GM12878 (cell line): Measurements from ENCODE around the gene TRPV3. TPM values are rescaled to one million over a fixed set of nuclear protein-coding genes. Genes with fewer than 3 reads are reported as not detected.

Source experiments
- ATAC-seq: fragments of 200-7000 bp; cut with Tn5 transposase; 3 replicates; pipeline ENCODE4 v1.9.1; 2020; ENCODE audit warnings: mild to moderate bottlenecking, moderate library complexity
- BruUV-seq: library from RNA; stranded (reverse); fragments of 400-500 nt; replicated peaks from 2 replicates; lab custom pipeline; 2021; lab: Mats Ljungman, UMichigan
- CTCF ChIA-PET: fragments of 300-600 bp; sonication (Branson Sonifier 250); formaldehyde crosslinking; extraction: SDS; loops from one replicate; lab custom pipeline; 2021; ENCODE audit warnings: inconsistent platforms; lab: Yijun Ruan, JAX
- POLR2A ChIA-PET: fragments of 350-600 bp; formaldehyde crosslinking; extraction: SDS; loops from one replicate; lab custom pipeline; 2021; ENCODE audit warnings: inconsistent platforms; lab: Charles Lee
- RAD21 ChIA-PET: fragments of 300-600 bp; sonication (Branson Sonifier 250); formaldehyde crosslinking; loops from one replicate; lab custom pipeline; 2023; ENCODE audit warnings: antibody characterized with exemption; ENCODE audit not compliant: unreplicated experiment; lab: Charles Lee
- SMC1A ChIA-PET: fragments of 300-600 bp; sonication (Branson Sonifier 250); formaldehyde crosslinking; loops from one replicate; lab custom pipeline; 2023; ENCODE audit not compliant: unreplicated experiment, uncharacterized antibody; lab: Charles Lee
- DNase-seq: peaks from one replicate; pipeline ENCODE4 v3.0.0-alpha.2; 2011; ENCODE audit warnings: low read depth, low spot score
- FAIRE-seq: peaks from 3 replicates; lab custom pipeline; 2011; peaks lifted over from hg19 to GRCh38; lab: Jason Lieb, UNC
- H2AFZ ChIP-seq: 2 replicates; pipeline ENCODE4 v1.6.0; 2011; ENCODE audit warnings: low read depth, low read length, control low read depth; ENCODE audit not compliant: control insufficient read depth
- H3K27ac ChIP-seq: 2 replicates; pipeline ENCODE4 v1.5.1; 2011; ENCODE audit warnings: control low read depth; ENCODE audit not compliant: control insufficient read depth, insufficient read depth
- H3K27me3 ChIP-seq, 2 experiments: replicated peaks in 1 of 2; 2 replicates each; pipeline versions ENCODE4 v1.6.0 to v1.6.1; 2011; ENCODE audit warnings: low read length in 1 of 2; ENCODE audit not compliant: control insufficient read depth in 2 of 2, insufficient read depth in 2 of 2
- H3K36me3 ChIP-seq, 2 experiments: 2 replicates each; pipeline ENCODE4 v1.5.1; 2011; ENCODE audit warnings: low read length in 1 of 2; ENCODE audit not compliant: control insufficient read depth in 2 of 2, insufficient read depth in 2 of 2
- H3K4me1 ChIP-seq: 2 replicates; pipeline ENCODE4 v1.6.1; 2011; ENCODE audit warnings: mild to moderate bottlenecking, low read length, moderate library complexity, mixed read lengths; ENCODE audit not compliant: control insufficient read depth, insufficient read depth
- H3K4me2 ChIP-seq: 2 replicates; pipeline ENCODE4 v1.6.0; 2011; ENCODE audit warnings: control low read depth; ENCODE audit not compliant: control insufficient read depth, insufficient read depth
- H3K4me3 ChIP-seq: fragments of 200-600 bp; sonication (generic); 2 replicates; pipeline ENCODE4 v1.5.1; 2016
- H3K79me2 ChIP-seq: 2 replicates; pipeline ENCODE4 v1.6.0; 2011; ENCODE audit warnings: low read length; ENCODE audit not compliant: control insufficient read depth, insufficient read depth
- H3K9ac ChIP-seq: 2 replicates; pipeline ENCODE4 v1.8.0; 2011; ENCODE audit warnings: low read length, control low read depth, mixed read lengths; ENCODE audit not compliant: control insufficient read depth, insufficient read depth
- H3K9me3 ChIP-seq: replicated peaks from 3 replicates; pipeline ENCODE4 v1.5.1; 2011; ENCODE audit warnings: mild to moderate bottlenecking, low read length; ENCODE audit not compliant: control insufficient read depth, insufficient read depth
- H4K20me1 ChIP-seq: 2 replicates; pipeline ENCODE4 v1.6.0; 2011; ENCODE audit not compliant: control insufficient read depth, insufficient read depth
- FOS ChIP-seq: IDR thresholded peaks from 3 replicates; pipeline ENCODE4 v1.6.1; 2011; ENCODE audit warnings: borderline replicate concordance; ENCODE audit not compliant: insufficient read length; ENCODE audit errors: extremely low read depth
- NBN ChIP-seq: fragments of 450-650 bp; IDR thresholded peaks from 2 replicates; pipeline ENCODE4 v1.6.1; 2016
- POLR2A ChIP-seq: IDR thresholded peaks from 2 replicates; pipeline ENCODE4 v1.6.1; 2011; ENCODE audit warnings: low read depth, mild to moderate bottlenecking, low read length
- WGBS: methylation state at CpG from one replicate; pipeline ENCODE4 v1.1.6; 2016; ENCODE audit warnings: low lambda C conversion rate; ENCODE audit not compliant: insufficient replicate concordance, insufficient coverage; ENCODE audit errors: missing lambda C conversion rate; 5-methylcytosine and 5-hydroxymethylcytosine counted together
- in situ Hi-C: fragments of 300-500 bp; cut with MboI; formaldehyde crosslinking; loops from 9 replicates; pipeline ENCODE4 v1.14.3; 2018; ENCODE audit warnings: mixed read lengths
- intact Hi-C: fragments of 100-400 bp; cut with micrococcal nuclease; formaldehyde crosslinking; loops from one replicate; pipeline ENCODE4 v1.14.2; 2022; ENCODE audit not compliant: unreplicated experiment
- polyA plus RNA-seq, 11 experiments: library from polyadenylated mRNA; depleted of rRNA in 4 of 11; unstranded in 6 of 11; stranded (reverse) in 5 of 11; fragments of >200 nt; fragmentation: Nextera tagmentation in 4 of 11; fragmentation: Illumina TruSeq in 1 of 11; extraction: Ambion mirVana in 4 of 11; extraction: Trizol in 1 of 11; gene quantifications; 1 replicate in 1 of 11; 2 replicates in 10 of 11; pipeline versions ENCODE4 v1.2.1 to v1.2.3, GENCODE V29; 2011 to 2016; ENCODE audit warnings: inconsistent platforms in 2 of 11, missing spikeins in 2 of 11, low read depth in 1 of 11
- total RNA-seq, 4 experiments: library from RNA; depleted of rRNA in 3 of 4; stranded (reverse); fragments of >200 nt in 3 of 4; fragmentation: Illumina TruSeq in 1 of 4; extraction: Trizol in 1 of 4; gene quantifications; 2 replicates each; pipeline versions ENCODE4 v1.2.1 to v1.2.3, GENCODE V29; 2013 to 2021
- TF ChIP-seq, protein P1 (sequence below): IDR thresholded peaks from 2 replicates; pipeline ENCODE4 v1.6.1; 2012; ENCODE audit warnings: mild to moderate bottlenecking, low read depth, low read length

Gene TRPV3
- total and polyA plus RNA-seq, 10 of the 15 experiments (the other 5 are each of a cell fraction or from before 2014, with no cell fraction given): 0.52 to 12.0 (median 2.7) TPM

DNA sequence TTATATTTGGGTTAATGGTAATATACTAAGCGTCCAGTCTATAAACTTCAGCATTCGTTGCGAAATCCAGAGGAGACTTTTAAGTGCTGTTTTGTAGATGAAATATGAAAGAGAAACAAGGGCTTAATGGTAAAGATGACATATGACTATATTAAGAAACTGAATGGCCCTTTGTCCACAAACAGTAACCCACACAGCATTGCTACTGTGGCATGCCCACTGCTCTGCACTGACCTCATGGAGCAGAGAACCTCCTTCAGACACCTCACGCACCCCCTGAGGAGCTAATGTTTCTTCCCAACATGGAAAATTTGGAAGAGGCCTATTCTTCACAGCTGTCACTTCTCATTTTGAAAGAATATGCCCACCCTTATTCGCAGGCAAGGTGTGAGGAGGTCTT lies 55.1 kb downstream of the TRPV3 start (continued):
- TF ChIP-seq, protein P1, sequence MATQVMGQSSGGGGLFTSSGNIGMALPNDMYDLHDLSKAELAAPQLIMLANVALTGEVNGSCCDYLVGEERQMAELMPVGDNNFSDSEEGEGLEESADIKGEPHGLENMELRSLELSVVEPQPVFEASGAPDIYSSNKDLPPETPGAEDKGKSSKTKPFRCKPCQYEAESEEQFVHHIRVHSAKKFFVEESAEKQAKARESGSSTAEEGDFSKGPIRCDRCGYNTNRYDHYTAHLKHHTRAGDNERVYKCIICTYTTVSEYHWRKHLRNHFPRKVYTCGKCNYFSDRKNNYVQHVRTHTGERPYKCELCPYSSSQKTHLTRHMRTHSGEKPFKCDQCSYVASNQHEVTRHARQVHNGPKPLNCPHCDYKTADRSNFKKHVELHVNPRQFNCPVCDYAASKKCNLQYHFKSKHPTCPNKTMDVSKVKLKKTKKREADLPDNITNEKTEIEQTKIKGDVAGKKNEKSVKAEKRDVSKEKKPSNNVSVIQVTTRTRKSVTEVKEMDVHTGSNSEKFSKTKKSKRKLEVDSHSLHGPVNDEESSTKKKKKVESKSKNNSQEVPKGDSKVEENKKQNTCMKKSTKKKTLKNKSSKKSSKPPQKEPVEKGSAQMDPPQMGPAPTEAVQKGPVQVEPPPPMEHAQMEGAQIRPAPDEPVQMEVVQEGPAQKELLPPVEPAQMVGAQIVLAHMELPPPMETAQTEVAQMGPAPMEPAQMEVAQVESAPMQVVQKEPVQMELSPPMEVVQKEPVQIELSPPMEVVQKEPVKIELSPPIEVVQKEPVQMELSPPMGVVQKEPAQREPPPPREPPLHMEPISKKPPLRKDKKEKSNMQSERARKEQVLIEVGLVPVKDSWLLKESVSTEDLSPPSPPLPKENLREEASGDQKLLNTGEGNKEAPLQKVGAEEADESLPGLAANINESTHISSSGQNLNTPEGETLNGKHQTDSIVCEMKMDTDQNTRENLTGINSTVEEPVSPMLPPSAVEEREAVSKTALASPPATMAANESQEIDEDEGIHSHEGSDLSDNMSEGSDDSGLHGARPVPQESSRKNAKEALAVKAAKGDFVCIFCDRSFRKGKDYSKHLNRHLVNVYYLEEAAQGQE: no peak
- TF ChIP-seq FOS (no peak), POLR2A (no peak)

DNA sequence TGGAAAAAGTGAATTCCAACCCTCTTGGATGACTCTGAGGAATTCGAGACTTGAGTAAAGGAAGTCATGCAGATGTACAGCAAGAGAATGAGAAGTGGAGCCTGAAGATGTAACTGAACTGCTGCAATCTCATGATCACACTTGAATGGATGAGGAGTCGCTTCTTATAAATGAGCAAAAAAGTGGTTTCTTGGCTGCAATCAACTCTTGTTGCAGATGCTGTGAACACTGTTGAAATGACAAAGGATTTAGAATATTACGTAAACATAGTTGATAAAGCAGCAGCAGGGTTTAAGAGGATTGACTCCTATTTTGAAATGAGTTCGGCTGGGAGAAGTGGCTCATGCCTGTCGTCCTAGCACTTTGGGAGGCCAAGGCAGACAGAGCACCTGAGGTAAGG lies 56.3 kb downstream of the TRPV3 start:
- Histone ChIP-seq H3K79me2 (no peaks in the 10 kb centered on the region), H2AFZ (no peak overlapping the region), H3K4me2 (no peak overlapping the region), H3K4me3 (no peak overlapping the region), H4K20me1 (no peaks in the 10 kb centered on the region), H3K27ac (no peak overlapping the region), H3K36me3 (no peaks in the 10 kb centered on the region), H3K4me1 (no peaks in the 10 kb centered on the region), H3K9ac (no peak overlapping the region), H3K27me3 (no peaks in the 10 kb centered on the region), H3K9me3 (no peaks in the 10 kb centered on the region)
- in situ Hi-C loops: no loop called here
- no TSS peak for BruUV-seq
- ChIA-PET POLR2A (no interaction called here), SMC1A (no interaction called here), RAD21 (no interaction called here), CTCF (no interaction called here)
- DNase-seq (no peak), ATAC-seq (no peak), FAIRE-seq (no peak)
- no peak for TF ChIP-seq NBN
- 43% methylated on average over 5 of the region's 5 CpGs for WGBS
- intact Hi-C loops: no loop called here
